ENCODE results near the gene YY1. TPM values are rescaled to one million over a fixed set of nuclear protein-coding genes. Genes with fewer than 3 reads are reported as not detected.
"Not testable (repeated sequence)": the region's sequence is repeated elsewhere in the genome, so short reads cannot be mapped to it uniquely, and the experiment has no call there.

Gene YY1
- total RNA-seq, 1 donor from 2014 or later: 47.5 TPM

DNA sequence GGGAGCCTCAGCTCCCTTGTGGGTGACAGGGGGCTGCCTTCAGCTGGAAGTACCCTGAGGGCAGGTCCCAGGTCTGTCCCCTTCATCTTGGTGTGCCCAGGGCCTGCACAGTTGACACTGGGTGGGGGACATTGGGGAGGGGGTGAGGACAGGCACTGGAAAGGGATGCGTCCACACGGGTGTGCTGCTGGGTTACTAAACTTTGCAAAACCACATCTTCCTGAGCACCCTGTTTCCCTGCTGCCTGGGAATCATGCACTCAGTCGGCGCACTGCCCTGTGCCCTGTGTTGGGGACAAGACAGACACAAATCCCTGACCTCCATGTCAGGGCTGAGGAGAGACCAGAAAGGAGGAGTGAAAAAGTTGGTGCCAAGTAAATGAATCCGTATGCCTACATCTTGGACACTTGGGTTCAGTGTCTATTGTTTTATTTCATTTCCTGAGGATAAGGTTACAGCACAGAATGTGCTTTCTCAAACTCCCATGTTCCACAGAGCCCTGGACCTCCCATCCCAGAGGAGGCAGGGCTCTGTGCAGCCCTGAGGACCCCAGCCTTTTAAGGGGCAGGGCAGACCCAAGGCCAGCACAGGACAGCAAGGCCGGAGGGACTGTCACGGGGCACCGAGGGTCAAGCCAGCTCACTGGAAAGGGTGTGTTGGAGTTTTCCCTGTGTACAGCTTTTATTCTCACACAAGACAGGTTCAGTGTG is 70.2 kb downstream of the YY1 start:
- DNase-seq (ENCODE audit: extremely low read depth, low read depth, low spot score): no peak

GRCh38 chr14:100312110-100312876 is 73.3 kb downstream of the YY1 start:
- not testable (repeated sequence) for DNase-seq (ENCODE audit: extremely low read depth, low read depth, low spot score)

GRCh38 chr14:100312877-100313400 is 74.0 kb downstream of the YY1 start:
- no peak for DNase-seq (ENCODE audit: extremely low read depth, low read depth, low spot score)

DNA sequence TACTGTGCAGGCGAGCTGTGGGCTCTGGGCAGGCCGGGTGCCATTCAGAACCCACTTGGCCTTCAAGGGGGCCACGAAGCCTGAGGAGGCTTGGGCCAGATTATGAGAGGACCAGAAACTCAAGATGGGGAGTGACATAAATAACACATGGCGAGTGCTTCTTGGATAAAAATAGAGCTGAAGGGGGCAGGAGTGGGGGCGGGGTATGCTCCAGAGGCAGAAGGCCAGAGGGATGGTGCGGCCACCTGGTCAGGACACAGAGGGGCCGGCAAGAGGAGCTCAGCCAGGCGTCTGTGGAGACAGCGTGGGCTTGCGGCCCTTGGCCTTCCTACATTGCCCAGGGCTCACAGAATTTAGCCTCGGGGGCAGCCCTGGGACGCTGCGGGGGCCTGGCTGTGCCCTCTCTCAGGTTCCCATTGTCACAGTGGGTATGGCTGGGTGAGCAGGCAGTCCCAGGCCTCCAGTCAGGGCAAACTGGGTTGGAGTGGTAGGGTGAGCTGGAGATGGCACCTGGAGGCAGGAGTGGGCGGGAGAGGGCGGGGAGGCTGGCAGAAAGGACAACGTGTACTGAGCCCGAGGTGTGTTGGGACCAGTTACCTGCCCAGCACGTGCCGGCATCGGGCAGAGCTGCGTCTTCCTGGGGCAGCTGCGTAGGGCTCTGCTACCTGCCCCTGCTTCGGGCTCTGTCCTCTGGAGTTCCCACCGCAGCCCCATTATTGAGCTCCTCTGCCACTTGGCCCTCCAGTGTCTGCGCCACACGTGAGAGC is 74.7 kb downstream of the YY1 start:
- DNase-seq (ENCODE audit: extremely low read depth, low read depth, low spot score): no peak

GRCh38 chr14:100314724-100315123 is 75.8 kb downstream of the YY1 start:
- no peak for DNase-seq (ENCODE audit: extremely low read depth, low read depth, low spot score)

DNA sequence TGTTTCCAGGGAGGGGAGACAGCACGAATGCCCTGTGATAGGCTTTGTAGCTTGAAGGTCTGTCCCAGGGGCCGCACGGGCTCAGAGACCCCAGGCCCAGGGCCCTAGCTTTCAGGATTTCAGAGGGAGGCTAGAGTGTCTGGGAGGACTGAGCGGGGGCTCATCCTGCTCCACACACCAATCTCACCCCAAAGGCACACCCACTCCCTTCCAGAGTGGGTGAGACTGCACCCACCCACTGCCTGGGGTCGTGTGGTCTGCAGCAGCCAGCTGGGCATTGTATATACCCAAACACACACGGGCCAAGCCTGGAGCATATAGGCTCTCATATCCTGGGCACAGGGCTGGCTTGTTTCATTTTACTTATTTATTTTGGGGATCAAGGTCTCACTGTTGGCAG is 78.4 kb downstream of the YY1 start:
- no peak for DNase-seq (ENCODE audit: extremely low read depth, low read depth, low spot score)

DNA sequence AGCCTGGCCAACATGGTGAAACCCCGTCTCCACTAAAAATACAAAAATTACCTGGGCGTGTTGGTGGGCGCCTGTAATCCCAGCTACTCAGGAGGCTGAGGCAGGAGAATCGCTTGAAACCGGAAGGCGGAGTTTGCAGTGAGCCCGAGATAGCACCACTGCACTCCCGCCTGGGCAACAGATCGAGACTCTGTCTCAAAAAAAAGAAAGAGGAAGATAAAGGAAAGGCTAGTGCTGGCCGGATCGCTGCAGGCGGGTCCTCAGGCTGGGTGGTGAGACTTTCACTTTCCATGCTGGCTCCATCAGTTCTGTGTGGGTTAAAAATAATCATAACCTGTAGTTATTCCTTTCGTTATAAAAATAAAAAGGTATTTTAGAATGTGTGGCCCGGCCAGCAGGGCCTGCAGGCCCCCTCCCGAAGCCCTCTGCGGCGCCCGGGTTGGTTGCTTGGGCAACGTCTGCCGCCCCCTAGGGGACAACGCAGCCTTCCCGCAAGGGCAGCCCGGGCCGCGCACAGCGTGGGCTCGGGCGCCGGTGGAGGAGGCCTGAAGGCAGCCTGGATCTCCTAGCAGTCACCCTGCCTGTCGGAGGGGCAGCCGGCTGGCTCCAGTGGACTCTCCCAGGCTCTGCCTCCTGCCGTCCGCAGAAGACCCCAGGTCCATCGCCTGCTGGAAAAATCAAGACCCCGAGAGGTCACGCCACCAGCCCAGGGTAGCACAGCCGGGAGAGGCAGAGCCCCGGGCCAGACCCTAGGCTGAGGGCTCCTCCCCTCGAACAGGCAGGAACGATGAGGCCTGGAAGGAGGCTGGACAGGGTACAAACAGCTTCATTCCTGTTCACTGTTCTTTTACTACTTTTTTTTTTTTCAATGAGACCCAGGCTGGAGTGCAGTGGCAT is 79.2 kb downstream of the YY1 start:
- DNase-seq (ENCODE audit: extremely low read depth, low read depth, low spot score): no peak

DNA sequence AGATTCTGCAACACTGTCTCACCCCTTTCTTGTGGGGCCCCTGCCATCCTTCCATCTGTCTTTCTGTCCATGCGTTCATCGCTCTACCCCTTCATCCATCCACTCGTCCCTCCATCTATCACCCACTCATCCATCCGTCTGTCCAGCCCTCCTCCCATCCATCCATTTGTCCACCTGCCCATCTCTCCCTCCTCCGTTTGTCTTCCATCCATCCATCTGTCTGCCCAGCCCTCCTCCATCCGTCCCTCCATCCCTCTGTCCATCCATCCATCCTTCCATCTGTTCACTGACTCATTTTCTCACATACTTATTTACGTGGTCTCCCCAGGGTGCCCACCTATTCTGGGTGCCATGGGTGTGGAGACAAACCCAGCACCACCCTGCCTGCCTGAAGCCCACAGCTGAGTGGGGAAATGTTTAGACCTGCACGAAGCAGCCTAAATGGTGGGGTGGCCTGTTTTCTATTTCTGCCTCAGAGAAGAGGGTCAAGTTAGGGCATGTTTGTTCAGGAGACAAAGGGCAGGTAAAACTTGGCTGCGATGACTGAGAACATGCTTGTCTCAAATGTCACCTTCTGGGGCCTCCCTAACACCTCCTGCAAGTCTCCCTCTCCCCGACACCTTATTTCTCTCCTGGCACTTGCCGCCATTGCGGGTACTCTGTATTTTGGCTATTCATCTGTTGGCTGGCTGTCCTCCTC is 81.4 kb downstream of the YY1 start:
- no peak for DNase-seq (ENCODE audit: extremely low read depth, low read depth, low spot score)

DNA sequence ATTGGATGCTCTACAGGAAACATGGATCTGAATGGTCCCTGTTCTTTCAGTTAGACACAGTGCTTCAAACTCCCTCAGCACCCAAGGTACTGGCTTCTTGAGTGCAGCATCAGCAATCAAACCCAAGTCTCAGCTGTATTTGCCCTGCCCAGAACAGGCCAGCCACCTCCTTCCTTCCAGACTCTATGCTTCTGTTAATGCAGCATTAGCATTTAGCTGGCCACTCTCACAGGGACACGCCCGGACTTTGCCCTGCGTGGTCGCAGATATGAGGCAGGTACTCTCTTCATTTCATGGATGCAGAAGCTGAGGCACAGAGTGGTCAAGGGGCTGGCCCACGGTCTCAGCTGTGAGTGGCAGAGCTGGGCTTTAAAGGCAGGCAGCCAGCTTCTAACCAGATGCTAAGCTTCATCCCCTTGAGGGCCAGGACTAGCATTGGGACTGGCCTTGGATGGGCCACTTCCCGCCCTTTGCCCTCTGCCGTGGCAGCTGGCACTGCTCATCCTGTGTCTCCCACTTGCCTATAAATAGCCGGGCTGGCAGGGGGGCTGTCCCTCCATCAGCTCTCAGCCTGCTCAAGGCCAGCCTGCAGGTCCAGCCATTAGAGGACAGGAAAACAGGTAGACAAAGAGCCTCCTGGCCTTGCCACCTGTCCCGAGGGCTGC is 82.7 kb downstream of the YY1 start:
- DNase-seq (ENCODE audit: extremely low read depth, low read depth, low spot score): no peak

DNA sequence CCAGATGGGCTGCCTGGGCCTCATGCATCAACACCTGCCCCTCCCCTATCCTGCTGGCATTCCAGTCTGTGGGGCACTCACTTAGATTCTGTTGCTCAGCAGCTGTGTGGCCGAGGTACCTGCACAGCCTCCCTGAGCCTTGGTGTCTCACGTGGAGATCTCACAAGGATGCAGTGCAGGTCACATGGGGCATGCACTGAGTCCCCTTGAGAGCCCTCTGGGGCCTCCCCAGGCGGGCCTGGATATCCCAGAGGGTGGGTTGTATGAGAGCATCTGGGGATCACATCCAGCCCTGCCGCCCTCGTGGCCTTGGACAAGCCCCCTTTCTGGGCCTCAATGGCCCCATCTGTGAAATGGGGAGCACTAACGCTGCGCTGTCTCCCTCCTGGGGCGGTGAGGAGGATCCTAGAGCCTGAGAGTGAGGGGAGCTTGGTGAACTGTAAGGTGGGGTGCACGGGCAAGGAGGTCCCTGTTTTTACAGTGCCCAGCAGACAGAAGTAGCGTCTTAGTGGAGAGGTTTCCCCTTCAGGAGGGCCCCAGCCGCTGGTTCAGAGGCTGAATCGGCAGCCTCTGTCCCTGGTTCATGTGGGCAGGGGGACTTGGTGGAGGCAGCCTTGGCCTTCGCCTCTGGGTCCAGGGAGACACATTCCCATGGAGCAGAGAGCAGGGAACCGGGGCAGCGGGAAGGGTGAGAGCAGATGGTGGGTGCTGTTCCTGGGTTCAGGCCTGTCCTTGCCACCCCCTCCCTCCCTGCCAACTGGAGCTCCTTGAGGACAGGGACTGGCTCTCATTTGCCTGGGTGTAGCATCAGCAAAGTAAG is 83.4 kb downstream of the YY1 start:
- DNase-seq (ENCODE audit: extremely low read depth, low read depth, low spot score): no peak

- no peak for DNase-seq (ENCODE audit: extremely low read depth, low read depth, low spot score)
Measured at GRCh38 chr14:100323121-100323941, 84.4 kb downstream of the YY1 start, which contains the start of gene SLC25A47. Gene SLC25A47, plus strand, starts transcription at chr14:100323339. Its CDS starts 76 bp downstream, at chr14:100323415.

- no peak for DNase-seq (ENCODE audit: extremely low read depth, low read depth, low spot score)
Measured at GRCh38 chr14:100323942-100324307, 85.0 kb downstream of the YY1 start.

DNA sequence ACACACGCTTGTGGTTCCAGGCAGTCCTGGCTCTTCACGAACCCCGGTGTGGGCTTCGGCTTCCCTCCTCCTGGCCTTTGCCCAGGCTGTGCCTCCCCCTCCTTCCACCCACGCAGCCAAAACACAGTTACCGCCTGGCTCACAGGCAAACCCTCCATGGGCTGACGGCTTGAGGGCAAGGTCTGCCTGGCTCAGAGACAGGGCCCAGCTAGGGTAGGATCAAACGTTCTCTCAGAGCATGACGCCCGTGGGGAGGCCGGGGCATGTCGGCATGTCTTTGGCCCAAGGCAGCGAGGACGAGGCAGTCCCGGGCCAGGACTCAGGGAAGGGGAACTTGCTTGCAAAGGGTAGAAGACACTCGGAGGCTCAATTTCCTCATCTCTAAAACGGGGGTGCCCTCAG is 86.3 kb downstream of the YY1 start:
- no peak for DNase-seq (ENCODE audit: extremely low read depth, low read depth, low spot score)

- no peak for DNase-seq (ENCODE audit: extremely low read depth, low read depth, low spot score)
Measured at GRCh38 chr14:100325958-100326357, 87.0 kb downstream of the YY1 start.

DNA sequence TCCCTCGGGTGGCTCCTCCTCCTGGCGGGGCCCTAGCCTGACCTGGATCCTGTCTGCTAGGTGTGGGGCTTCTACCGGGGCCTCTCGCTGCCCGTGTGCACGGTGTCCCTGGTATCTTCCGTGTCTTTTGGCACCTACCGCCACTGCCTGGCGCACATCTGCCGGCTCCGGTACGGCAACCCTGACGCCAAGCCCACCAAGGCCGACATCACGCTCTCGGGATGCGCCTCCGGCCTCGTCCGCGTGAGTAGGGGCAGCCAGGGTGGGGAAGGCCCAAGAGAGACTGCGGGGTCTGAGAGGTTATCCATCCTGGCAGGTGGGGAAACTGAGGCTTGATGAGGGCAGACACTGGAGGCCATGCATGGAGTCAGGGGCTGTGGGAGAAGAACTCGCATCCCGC is 88.2 kb downstream of the YY1 start:
- DNase-seq (ENCODE audit: extremely low read depth, low read depth, low spot score): no peak

DNA sequence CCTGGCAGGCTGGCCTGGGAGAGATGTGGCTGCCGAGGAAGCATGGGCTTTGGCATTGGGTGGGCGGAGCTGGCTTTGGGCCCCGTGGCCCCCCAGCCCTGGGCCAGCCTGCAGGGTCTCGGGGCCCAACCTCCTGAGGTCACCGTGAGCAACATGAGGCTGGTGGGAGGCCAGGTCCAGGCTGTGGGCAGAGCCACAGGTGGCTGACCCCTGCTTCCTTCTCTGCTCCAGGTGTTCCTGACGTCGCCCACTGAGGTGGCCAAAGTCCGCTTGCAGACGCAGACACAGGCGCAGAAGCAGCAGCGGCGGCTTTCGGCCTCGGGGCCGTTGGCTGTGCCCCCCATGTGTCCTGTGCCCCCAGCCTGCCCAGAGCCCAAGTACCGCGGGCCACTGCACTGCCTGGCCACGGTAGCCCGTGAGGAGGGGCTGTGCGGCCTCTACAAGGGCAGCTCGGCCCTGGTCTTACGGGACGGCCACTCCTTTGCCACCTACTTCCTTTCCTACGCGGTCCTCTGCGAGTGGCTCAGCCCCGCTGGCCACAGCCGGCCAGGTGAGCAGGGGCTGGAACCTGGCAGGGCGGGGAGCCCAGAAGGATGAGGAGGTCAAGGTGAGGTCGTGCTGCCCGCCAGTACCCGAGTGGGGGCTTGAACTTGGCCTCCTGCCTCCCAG is 89.7 kb downstream of the YY1 start:
- DNase-seq (ENCODE audit: extremely low read depth, low read depth, low spot score): no peak

All from glomerular endothelial cell (primary cell).